ENCODE data around the gene CAMK4. TPM values are rescaled to one million over a fixed set of nuclear protein-coding genes. Genes with fewer than 3 reads are reported as not detected.

CAMK4 gene
- total RNA-seq, 1 donor from 2014 or later: 34.5 TPM

GRCh38 chr5:111214052-111214742 is 10.0 kb upstream of the CAMK4 start:
- Mint-ChIP-seq H3K27ac (ENCODE audit: unreplicated experiment) (no peak overlapping the region), H3K36me3 (ENCODE audit: low read depth, unreplicated experiment) (no peaks in the 10 kb centered on the region), H3K9me3 (ENCODE audit: unreplicated experiment) (no peaks in the 10 kb centered on the region), H3K4me3 (ENCODE audit: unreplicated experiment) (no peak overlapping the region), H3K27me3 (ENCODE audit: unreplicated experiment) (no peaks in the 10 kb centered on the region), H3K4me1 (ENCODE audit: unreplicated experiment) (peaks cover 3% of the 10 kb centered on the region)
- no peak for TF ChIP-seq CTCF (IDR thresholded peaks at IDR 0.05; ENCODE audit: unreplicated experiment)
- no peak for DNase-seq (ENCODE audit: low spot score)

GRCh38 chr5:111215971-111216370 is 8.2 kb upstream of the CAMK4 start:
- Mint-ChIP-seq H3K9me3 (ENCODE audit: unreplicated experiment) (no peaks in the 10 kb centered on the region), H3K27me3 (ENCODE audit: unreplicated experiment) (no peaks in the 10 kb centered on the region), H3K4me3 (ENCODE audit: unreplicated experiment) (no peak overlapping the region), H3K36me3 (ENCODE audit: low read depth, unreplicated experiment) (no peaks in the 10 kb centered on the region), H3K4me1 (ENCODE audit: unreplicated experiment) (peaks cover 3% of the 10 kb centered on the region), H3K27ac (ENCODE audit: unreplicated experiment) (no peak overlapping the region)
- DNase-seq (ENCODE audit: low spot score): no peak
- no peak for TF ChIP-seq CTCF (IDR thresholded peaks at IDR 0.05; ENCODE audit: unreplicated experiment)

GRCh38 chr5:111221139-111221538 is 3.0 kb upstream of the CAMK4 start:
- Mint-ChIP-seq H3K27ac (ENCODE audit: unreplicated experiment) (no peak overlapping the region), H3K4me3 (ENCODE audit: unreplicated experiment) (no peak overlapping the region), H3K4me1 (ENCODE audit: unreplicated experiment) (peaks cover 20% of the 10 kb centered on the region), H3K27me3 (ENCODE audit: unreplicated experiment) (peaks cover 4% of the 10 kb centered on the region), H3K9me3 (ENCODE audit: unreplicated experiment) (no peaks in the 10 kb centered on the region), H3K36me3 (ENCODE audit: low read depth, unreplicated experiment) (no peaks in the 10 kb centered on the region)
- no peak for TF ChIP-seq CTCF (IDR thresholded peaks at IDR 0.05; ENCODE audit: unreplicated experiment)
- no peak for DNase-seq (ENCODE audit: low spot score)

- DNase-seq (ENCODE audit: low spot score): no peak
- Mint-ChIP-seq H3K4me1 (ENCODE audit: unreplicated experiment) (peaks cover 30% of the 10 kb centered on the region), H3K27ac (ENCODE audit: unreplicated experiment) (peak overlapping the region; percentile 3), H3K27me3 (ENCODE audit: unreplicated experiment) (peaks cover 6% of the 10 kb centered on the region), H3K9me3 (ENCODE audit: unreplicated experiment) (no peaks in the 10 kb centered on the region), H3K4me3 (ENCODE audit: unreplicated experiment) (peak overlapping the region; percentile 83), H3K36me3 (ENCODE audit: low read depth, unreplicated experiment) (peaks cover 3% of the 10 kb centered on the region)
- no peak for TF ChIP-seq CTCF (IDR thresholded peaks at IDR 0.05; ENCODE audit: unreplicated experiment)
Observed at GRCh38 chr5:111223101-111223786, 940 bp upstream of the CAMK4 start.
